Stimulated activated CD8-positive, alpha-beta memory T cell treated with anti-CD3 and anti-CD28 coated beads, Interleukin-15, amount 100 ng/mL, for 48 hours (primary cell): ENCODE measurements around the gene PKD2.
"Not testable (repeated sequence)": the region's sequence is repeated elsewhere in the genome, so short reads cannot be mapped to it uniquely, and the experiment has no call there.

Source experiments
- DNase-seq, 2 donors: peaks; one replicate each; pipeline ENCODE4 v3.0.0-alpha.2; 2020; ENCODE audit warnings: low read depth in 2 of 2

The PKD2 gene

GRCh38 chr4:87986508-87986907 lies 20.9 kb upstream of the PKD2 start:
- no peak for DNase-seq

- no peak for DNase-seq
These were observed 17.7 kb upstream of the PKD2 start for GRCh38 chr4:87989765-87990164.

- DNase-seq: no peak
These were observed 12.0 kb upstream of the PKD2 start for GRCh38 chr4:87995435-87995834.

DNA sequence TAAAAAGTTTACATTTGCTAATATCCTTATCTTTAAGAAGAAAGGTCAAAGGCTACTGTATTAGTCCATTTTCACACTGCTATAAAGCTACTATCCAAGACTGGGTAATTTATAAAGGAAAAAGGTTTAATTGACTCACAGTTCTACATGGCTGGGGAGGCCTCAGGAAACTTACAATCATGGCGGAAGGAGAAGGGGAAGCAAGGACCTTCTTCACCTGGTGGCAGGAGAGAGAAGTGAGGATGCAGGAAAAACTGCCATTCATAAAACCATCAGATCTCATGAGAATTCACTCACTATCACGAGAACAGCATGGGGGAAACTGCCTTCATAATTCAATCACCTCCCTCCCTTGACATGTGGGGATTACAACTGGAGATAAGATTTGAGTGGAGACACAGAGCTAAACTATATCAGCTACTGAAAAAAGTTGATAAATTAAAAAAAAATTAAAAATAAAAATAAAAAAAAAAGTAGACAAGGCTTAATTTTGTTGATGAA lies 8.2 kb upstream of the PKD2 start:
- not testable (repeated sequence) for DNase-seq

DNA sequence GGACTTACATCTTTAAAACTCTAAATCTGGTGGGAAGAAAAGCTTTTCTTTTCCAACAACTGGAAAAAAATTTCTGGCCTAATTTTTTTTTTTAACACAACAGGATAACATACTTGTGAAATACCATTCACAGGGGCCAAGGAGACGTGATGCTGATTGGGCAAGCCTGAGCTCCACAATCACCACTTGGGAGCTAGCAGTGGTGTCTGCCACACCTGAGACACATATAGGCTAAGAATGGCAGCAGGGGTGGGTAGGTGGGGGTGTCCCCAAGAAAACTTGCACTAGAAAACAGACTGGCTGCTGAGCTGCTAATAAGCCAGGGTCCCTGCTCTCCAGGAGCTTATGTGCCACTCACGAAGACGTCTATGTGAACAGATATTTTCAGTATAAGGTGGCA lies 5.6 kb upstream of the PKD2 start:
- no peak for DNase-seq

GRCh38 chr4:88002786-88003185 lies 4.6 kb upstream of the PKD2 start:
- DNase-seq: no peak

GRCh38 chr4:88003261-88003660 lies 4.2 kb upstream of the PKD2 start:
- no peak for DNase-seq

GRCh38 chr4:88005076-88005475 lies 2.4 kb upstream of the PKD2 start:
- no peak for DNase-seq

GRCh38 chr4:88005946-88006345 lies 1.5 kb upstream of the PKD2 start:
- DNase-seq: no peak

DNA sequence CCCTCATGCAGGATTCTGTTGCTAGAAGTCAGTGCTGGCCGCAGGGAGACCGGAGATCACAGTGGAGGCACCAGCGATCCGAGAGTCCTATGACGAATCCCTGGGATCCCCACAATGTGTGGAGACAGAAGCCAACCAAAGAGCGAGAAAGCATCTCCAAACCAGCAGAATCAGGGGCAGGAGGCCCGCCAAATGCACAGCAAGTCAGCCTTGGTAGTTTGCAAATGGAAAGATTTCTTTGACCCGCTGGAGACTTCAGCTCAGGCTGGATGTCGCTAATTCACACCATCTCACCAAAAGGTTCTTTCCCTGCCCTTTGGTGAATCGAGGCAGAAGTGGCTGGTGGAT lies 505 bp upstream of the PKD2 start:
- DNase-seq: no peak

DNA sequence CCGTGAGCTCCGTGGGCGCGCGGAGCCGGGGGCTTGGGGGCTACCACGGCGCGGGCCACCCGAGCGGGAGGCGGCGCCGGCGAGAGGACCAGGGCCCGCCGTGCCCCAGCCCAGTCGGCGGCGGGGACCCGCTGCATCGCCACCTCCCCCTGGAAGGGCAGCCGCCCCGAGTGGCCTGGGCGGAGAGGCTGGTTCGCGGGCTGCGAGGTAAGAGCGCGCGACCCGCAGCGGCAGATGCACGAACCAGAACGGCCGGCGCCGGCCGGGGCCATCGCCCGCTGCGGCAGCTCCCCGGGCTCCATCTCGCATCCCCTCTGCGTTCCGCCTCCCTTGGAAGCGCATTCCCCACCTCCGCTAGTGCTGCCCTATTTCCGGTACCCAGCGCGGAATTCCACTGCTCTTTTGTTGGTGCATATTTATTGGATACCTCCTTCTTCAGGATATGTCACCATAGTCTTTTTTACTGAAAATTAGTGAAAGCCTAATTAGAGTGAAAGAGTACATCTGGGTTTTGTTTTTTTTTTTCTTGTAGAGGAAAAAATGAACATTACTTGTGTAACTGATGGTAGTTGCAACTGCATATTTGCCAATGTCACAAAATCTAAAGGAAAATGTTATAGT lies 797 bp downstream of the PKD2 start:
- peak in 1 of 2 donors; percentile 5 for DNase-seq

DNA sequence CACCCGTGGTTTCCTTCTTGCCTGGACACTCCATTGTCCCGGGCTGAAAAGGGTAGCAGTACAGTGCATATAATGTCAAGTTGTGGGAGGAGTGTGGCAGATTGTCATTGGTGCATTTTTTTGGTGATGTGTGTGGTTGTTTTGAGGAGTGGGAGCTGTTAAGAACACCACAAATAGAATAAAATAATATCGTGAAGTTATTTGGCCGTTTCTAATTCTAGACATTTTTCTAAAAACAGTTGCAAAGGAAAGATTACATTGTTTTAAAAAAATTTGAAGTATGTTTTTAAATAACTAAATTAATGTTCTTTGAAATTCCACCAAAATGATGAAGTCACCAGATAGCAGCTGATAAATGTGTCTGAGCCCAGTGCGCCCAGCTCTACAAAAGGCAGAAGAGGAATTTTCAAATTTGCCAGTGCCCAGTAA lies 1.3 kb downstream of the PKD2 start:
- DNase-seq: no peak

GRCh38 chr4:88009871-88010270 lies 2.4 kb downstream of the PKD2 start:
- no peak for DNase-seq

DNA sequence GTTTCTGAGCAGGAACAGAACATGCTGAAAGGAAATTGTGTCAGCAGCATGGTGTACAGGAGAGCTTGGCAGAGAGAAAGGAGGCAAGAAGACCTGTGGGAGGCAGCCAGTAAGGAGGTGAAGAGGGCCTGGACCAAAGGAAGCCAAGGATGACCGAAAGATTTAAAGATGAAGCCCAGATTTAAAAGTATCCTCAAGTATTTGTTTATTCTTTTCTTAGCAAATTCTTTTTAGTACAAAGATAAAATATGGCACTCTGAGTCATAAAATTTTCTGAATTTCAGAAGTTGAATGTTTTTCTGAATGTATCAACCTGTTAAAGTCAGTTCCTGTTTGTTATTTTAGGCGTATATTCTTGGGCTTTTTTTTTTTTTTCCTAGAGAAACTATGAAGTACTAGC lies 3.5 kb downstream of the PKD2 start:
- DNase-seq: no peak

DNA sequence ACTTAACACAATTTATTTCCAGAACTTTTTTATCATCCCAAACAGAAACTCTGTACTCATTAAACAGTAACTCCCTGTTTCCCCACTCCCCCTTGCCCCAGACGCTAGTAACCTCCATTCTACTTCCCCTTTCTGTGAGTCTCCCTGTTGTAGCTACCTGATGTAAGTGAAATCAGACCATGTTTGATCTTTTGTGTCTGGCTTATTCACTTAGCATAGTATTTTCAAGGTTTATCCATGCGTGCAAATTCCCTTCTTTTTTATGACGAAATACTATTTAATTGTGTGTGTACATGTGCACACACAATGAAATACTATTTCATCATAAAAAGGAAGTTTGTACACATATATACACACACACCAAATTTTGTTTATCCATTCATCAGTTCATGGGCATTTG lies 5.2 kb downstream of the PKD2 start:
- DNase-seq: no peak

- no peak for DNase-seq
These were observed 7.0 kb downstream of the PKD2 start for GRCh38 chr4:88014386-88014905.

GRCh38 chr4:88015659-88016295 lies 8.3 kb downstream of the PKD2 start:
- no peak for DNase-seq

DNA sequence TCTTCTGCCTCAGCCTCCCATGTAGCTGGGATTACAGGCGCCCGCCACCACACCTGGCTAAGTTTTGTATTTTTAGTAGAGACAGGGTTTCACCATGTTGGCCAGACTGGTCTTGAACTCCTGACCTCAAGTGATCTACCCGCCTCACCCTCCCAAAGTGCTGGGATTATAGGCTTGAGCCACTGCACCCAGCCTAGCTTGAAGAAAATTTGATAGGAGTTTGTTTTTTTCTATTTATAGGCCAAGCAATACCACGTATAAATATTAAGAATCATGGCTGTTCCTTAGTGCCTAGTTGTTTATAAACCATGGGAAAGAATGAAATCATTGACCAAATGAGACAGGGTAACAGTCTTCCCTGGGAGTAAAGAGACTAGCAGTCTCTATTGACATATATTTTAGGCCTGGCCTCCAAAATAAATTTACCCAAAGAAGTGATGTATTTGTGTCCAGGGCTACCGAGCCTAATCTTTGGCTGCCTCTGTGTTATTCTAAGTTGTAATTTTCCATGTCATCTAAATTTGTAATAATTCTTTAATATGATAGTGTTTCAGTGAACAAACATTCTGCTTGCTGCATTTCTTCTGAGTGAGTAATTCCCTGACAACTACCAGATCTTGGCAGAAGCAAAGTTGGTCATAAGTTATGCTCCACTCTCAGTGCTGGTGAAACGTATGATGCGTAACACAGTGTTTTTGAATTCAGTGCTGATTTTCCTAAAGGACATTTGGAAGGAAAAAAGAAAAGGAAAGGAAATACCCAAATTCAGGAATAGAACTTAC lies 10.3 kb downstream of the PKD2 start:
- no peak for DNase-seq

- no peak for DNase-seq
These were observed 11.0 kb downstream of the PKD2 start for GRCh38 chr4:88018466-88018865.

DNA sequence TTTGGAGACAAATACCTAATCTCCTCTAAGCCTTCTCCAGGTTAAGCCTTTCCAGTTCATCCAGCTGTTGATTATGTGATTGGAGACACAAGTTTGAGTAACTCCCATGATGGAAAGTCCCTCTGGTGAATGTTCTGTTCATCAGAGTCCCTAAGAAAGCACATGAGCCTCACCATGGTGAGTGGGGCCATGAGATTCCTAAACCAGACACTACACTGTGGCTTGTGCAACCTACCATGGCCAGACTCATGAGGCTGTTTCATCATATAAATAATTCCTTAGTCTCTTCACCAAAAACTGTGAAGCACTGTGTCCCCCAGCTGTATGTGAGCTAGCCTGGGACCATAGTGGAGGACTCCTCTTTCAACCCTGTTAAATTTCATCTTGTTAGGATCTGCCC lies 14.4 kb downstream of the PKD2 start:
- DNase-seq: no peak

DNA sequence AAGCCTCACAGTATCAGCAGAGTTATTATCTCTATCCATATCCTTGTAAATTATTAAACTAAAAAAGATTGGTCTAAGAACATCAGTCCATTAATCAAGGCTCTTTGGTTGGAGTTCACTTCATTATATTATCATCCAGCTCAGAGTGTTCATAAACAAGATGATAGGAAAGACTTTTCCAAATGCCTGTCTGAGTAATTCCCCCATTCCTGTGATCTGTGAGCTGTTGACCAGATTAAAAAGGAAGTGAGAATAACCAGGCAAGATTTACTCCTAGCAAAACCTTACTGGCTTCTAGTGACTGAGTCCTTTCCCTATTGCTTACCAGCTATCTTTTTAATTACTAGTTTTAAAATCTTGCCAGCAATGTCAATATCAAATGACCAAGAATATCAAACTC lies 14.9 kb downstream of the PKD2 start:
- no peak for DNase-seq

DNA sequence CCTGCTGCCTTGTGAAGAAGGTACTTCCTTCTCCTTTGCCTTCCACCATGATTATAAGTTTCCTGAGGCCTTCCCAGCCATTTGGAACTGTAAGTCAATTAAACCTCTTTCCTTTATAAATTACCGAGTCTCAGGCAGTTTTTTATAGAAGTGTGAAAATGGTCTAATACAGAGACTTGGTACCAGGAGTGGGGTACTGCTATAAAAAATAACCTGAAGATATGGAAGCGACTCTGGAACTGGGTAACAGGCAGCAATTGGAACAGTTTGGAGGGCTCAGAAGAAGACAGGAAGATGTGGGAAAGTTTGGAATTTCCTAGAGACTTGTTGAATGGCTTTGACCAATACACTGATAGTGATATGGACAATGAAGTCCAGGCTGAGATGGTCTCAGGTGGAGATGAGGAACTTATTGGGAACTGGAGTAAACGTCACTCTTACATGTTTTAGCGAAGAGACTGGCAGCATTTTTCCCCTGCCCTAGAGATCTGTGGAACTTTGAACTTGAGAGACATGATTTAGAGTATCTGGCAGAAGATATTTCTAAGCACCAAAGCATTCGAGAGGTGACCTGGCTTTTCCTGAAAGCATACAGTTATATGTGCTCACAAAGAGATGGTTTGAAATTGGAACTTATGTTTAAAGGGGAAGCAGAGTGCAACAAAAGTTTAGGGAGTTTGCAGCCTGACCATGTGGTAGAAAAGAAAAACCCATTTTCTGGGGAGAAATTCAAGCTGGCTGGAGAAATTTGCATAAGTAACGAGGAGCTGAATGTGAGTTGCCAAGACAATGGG lies 18.6 kb downstream of the PKD2 start:
- not testable (repeated sequence) for DNase-seq
